Stomach (tissue), 9 donors: ENCODE measurements around the gene PHLDA1. TPM values are rescaled to one million over a fixed set of nuclear protein-coding genes. Genes with fewer than 3 reads are reported as not detected.
A peak's percentile ranks its signal among the peaks of the same experiment; 100 is the strongest.

Experiments used
- DNase-seq, 2 donors: peaks; one replicate each; pipeline versions ENCODE4 v3.0.0 to v3.0.0-alpha.2; 2013 to 2019
- H3K27ac ChIP-seq, 5 donors: fragments of 200-600 bp in 4 of 5; sonication (generic) in 4 of 5; one replicate each; pipeline ENCODE4 v1.5.1; 2013 to 2019; ENCODE audit warnings: mild to moderate bottlenecking in 1 of 5, moderate library complexity in 1 of 5
- H3K27me3 ChIP-seq, 3 donors: fragments of 200-600 bp; sonication (generic); one replicate each; pipeline ENCODE4 v1.5.1; 2017 to 2019; ENCODE audit warnings: mixed run types in 1 of 3
- H3K36me3 ChIP-seq, 4 donors: fragments of 200-600 bp; sonication (generic); 1 replicate in 3 of 4; 2 replicates in 1 of 4; pipeline ENCODE4 v1.5.1; 2016 to 2019
- H3K4me1 ChIP-seq, 4 donors: fragments of 200-600 bp; sonication (generic); one replicate each; pipeline ENCODE4 v1.5.1; 2016 to 2019
- H3K4me3 ChIP-seq, 4 donors: fragments of 200-600 bp; sonication (generic) in 3 of 4; one replicate each; pipeline ENCODE4 v1.5.1; 2016 to 2019; ENCODE audit warnings: mild to moderate bottlenecking in 1 of 4
- H3K9me3 ChIP-seq, 4 donors: fragments of 200-600 bp; sonication (generic); one replicate each; pipeline ENCODE4 v1.5.1; 2016 to 2019
- EP300 ChIP-seq: sonication (generic); formaldehyde crosslinking; IDR thresholded peaks from one replicate; pipeline ENCODE4 v1.6.1; 2017; ENCODE audit warnings: antibody characterized with exemption
- POLR2A ChIP-seq, 4 donors: fragments of 450-650 bp; IDR thresholded peaks; one replicate each; pipeline ENCODE4 v1.6.1; 2016; ENCODE audit warnings: antibody characterized with exemption in 4 of 4, control low read depth in 2 of 4, mild to moderate bottlenecking in 1 of 4, moderate library complexity in 1 of 4
- POLR2AphosphoS5 ChIP-seq, 3 donors: sonication (generic); formaldehyde crosslinking; IDR thresholded peaks; one replicate each; pipeline ENCODE4 v1.6.1; 2016; ENCODE audit warnings: antibody characterized with exemption in 3 of 3
- WGBS, 5 donors: extraction: QIAGEN DNeasy Blood & Tissue Kit in 3 of 5; methylation state at CpG; one replicate each; pipeline versions ENCODE4 v1.1.5 to v1.1.7; 2013 to 2018; 5-methylcytosine and 5-hydroxymethylcytosine counted together
- intact Hi-C: fragments of 100-400 bp; cut with DNase I; formaldehyde crosslinking; loops from one replicate; pipeline ENCODE4 v1.15.1; 2023; ENCODE audit warnings: low total_unique reads
- polyA plus RNA-seq, 3 donors: library from polyadenylated mRNA; stranded (reverse); fragments of 200-250 nt; gene quantifications; one replicate each; pipeline ENCODE4 v1.2.3, GENCODE V29; 2013
- total RNA-seq, 5 donors: library from RNA; depleted of rRNA; stranded (reverse); fragments of >200 nt; gene quantifications; one replicate each; pipeline versions ENCODE4 v1.1.0 to v1.2.3, GENCODE V29; 2014 to 2016
- TF ChIP-seq, protein P1 (sequence below), 7 experiments: fragments of 450-650 bp in 4 of 7; fragments of 200-600 bp in 3 of 7; sonication (generic) in 3 of 7; IDR thresholded peaks; one replicate each; pipeline ENCODE4 v1.5.1; 2016 to 2019; ENCODE audit warnings: antibody characterized with exemption in 7 of 7, control low read depth in 2 of 7, mild to moderate bottlenecking in 1 of 7
- donor health status: healthy with polysubstance abuse.
- donor health status: Bipolar disorder and iron deficiency.
- donor health status: healthy.

PHLDA1 gene
- total and polyA plus RNA-seq, 8 donors, result 4.9 to 62.4 (median 16.5) TPM

DNA sequence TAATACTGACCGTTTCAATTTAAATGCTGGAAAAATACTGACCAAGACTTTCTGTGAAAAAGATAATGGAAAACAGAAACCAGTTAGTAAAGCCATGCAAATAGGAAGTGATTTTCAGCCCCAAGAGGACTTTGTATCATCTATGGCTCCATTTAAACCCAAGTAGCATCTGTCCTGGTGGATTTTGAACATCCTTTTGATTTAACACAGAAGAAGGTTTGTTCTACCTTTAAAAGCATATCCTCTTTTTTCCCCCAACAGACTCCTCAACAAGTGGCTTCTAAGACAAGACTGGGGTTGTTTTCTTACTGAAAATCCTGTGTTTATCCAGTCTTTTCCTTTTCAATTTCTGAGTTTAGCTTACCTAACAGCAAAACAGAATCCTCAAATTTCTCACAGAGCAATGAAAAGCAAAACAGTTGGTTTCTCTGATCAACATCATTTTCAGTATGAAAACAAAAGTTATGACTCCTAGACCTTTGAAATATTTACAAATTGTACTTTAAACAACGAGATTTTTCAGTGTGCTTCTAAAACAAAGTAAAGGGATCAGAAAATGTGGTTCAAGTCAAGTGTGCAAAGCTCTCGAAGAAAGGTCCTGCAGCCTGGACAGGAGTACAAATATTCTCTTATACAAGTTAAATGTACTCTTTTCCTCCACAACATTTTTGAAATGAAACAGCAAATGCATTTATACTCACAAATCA lies 2.9 kb downstream of the PHLDA1 start:
- 33 to 47% (median 43%) methylated on average over 3 of the region's 3 CpGs for WGBS, 5 donors
- H3K4me1 ChIP-seq, result peaks cover 0 to 53% (median 24%) of the 10 kb centered on the region in 4 donors
- H3K9me3 ChIP-seq, result no peaks in the 10 kb centered on the region
- peak overlapping the region in 4 of 5 donors; percentile 90 to 98 (median 96) for H3K27ac ChIP-seq
- H3K4me3 ChIP-seq, result peak overlapping the region; percentile 69 to 83 (median 79)
- H3K36me3 ChIP-seq, result no peaks in the 10 kb centered on the region
- intact Hi-C loops, result no loop called here
- no peak for DNase-seq
- TF ChIP-seq EP300, result no peak
- no peak for TF ChIP-seq POLR2A (IDR thresholded peaks at IDR 0.05)
- TF ChIP-seq, protein P1, sequence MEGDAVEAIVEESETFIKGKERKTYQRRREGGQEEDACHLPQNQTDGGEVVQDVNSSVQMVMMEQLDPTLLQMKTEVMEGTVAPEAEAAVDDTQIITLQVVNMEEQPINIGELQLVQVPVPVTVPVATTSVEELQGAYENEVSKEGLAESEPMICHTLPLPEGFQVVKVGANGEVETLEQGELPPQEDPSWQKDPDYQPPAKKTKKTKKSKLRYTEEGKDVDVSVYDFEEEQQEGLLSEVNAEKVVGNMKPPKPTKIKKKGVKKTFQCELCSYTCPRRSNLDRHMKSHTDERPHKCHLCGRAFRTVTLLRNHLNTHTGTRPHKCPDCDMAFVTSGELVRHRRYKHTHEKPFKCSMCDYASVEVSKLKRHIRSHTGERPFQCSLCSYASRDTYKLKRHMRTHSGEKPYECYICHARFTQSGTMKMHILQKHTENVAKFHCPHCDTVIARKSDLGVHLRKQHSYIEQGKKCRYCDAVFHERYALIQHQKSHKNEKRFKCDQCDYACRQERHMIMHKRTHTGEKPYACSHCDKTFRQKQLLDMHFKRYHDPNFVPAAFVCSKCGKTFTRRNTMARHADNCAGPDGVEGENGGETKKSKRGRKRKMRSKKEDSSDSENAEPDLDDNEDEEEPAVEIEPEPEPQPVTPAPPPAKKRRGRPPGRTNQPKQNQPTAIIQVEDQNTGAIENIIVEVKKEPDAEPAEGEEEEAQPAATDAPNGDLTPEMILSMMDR (IDR thresholded peaks at IDR 0.05), result no peak
- TF ChIP-seq POLR2AphosphoS5 (IDR thresholded peaks at IDR 0.05), result no peak
- no peaks in the 10 kb centered on the region for H3K27me3 ChIP-seq

DNA sequence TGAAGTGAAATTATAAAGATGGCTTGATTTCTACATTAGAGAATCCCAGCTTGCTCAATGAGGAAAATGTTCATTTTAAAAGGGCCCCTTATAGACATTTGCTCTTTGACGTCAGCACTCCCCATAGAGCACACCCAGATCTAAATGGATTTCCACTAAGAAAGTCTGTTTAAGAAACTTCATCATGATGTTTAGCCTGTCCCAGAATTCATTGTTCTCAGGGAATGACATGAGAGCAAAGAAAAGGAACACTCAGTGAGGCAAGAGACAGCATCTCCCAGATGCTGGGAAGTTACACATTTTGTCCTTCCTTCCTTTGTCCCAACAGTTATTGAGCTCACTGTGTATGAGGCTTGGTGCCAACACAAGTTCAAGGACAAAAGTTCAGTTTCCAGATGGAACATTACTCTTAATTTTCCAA lies 4.9 kb downstream of the PHLDA1 start:
- peak in 1 of 2 donors; percentile 52 for DNase-seq
- no peaks in the 10 kb centered on the region for H3K27me3 ChIP-seq
- TF ChIP-seq POLR2A (IDR thresholded peaks at IDR 0.05) (no peak), POLR2AphosphoS5 (IDR thresholded peaks at IDR 0.05) (peak in 1 of 3 donors; percentile 87), EP300 (peak; percentile 26)
- H3K27ac ChIP-seq, result peak overlapping the region in 4 of 5 donors; percentile 19 to 97 (median 30)
- intact Hi-C loops, result no loop called here
- no peaks in the 10 kb centered on the region for H3K36me3 ChIP-seq
- WGBS, 5 donors, result 50 to 84% (median 57%) methylated on average over 1 of the region's 1 CpG
- no peak overlapping the region for H3K4me3 ChIP-seq
- no peaks in the 10 kb centered on the region for H3K9me3 ChIP-seq
- peaks cover 0 to 36% (median 13%) of the 10 kb centered on the region in 4 donors for H3K4me1 ChIP-seq

DNA sequence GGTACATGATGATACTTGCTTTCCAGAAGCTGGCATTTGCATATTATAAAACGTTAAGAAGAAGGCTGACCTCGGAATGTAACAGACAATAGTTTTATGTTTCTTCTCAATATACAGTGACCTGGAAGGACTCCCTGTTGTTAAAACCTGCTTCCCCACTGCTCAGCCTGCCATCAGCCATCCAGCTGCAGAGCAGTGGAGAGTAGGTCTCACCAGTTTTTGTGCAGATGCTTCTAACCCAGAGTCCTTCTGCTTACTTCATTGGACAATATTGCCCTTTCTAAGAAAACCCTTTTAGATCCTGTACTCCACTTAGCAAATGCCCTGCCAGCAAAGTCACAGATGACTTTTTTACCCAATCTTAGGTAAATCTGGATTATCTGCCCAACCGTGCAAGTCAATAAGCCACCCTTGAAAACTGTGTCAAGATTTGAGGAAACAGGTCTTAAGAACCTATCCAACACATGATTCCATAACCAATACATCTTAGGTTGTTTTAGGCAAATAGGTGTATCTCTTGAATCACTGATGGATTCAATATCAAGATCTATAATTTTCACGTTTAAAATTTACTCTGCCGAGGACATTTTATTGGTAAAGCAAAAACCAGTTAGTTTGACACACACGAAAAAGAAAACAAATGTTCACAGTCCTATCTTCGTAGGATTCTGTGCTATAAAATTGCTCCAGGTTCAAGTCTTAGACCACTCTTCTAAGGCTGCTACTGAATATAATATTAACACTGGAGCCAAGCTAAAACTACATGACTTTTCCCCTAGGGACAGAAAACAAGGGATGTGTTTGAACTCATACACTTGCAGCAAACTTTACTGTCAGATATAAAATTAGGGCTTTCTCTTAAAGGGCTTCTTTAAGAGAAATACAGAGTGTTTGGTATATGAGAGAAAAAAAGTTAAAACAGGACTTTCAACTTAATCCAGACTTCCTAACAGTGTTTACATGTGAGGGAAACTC lies 5.7 kb downstream of the PHLDA1 start:
- no peak for DNase-seq
- Histone ChIP-seq H3K27me3 (no peaks in the 10 kb centered on the region), H3K4me1 (peaks cover 2 to 43% (median 12%) of the 10 kb centered on the region in 4 donors), H3K4me3 (no peak overlapping the region), H3K9me3 (no peaks in the 10 kb centered on the region), H3K27ac (peak overlapping the region in 4 of 5 donors; percentile 13 to 97 (median 25)), H3K36me3 (no peaks in the 10 kb centered on the region)
- WGBS, 5 donors, result 45 to 75% (median 63%) methylated on average over 7 of the region's 7 CpGs
- no peak for TF ChIP-seq POLR2A (IDR thresholded peaks at IDR 0.05)
- peak in 1 of 3 donors; percentile 45 for TF ChIP-seq POLR2AphosphoS5 (IDR thresholded peaks at IDR 0.05)
- intact Hi-C loops, result no loop called here

DNA sequence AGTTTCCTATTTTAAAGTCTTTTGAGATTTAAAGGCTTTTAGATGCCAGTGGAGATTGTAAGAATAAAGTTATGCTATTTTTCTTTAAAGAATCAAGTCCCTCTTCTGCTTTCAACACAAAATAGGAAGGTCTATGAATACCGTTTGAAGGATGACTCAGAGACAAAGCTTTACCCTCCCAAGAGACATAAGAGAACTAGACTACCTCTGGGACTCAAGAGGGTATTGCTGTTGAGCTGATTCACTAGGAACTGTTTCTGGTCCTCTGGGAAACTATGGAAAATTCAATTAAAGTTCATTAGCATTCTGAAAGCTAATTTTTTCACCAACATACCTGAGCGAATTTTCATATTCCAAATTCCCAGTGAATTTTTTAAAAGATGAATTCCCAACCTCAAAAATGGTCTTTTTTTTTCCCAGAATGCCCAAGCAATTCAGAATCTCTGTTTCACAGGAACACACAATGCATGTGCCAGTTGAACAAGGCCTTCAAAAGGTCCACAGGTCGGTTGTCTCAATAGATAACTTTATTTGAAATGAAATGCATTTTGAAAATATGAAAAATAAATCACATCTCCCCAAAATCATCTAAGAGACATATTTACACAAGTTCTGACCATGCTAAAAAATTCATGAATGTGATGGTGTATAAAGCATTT lies 6.5 kb downstream of the PHLDA1 start:
- H3K27ac ChIP-seq, result peak overlapping the region in 2 of 5 donors; percentile 31 to 97
- H3K4me1 ChIP-seq, result peaks cover 0 to 48% (median 9%) of the 10 kb centered on the region in 4 donors
- WGBS, 5 donors, result 67 to 76% (median 71%) methylated on average over 3 of the region's 3 CpGs
- intact Hi-C loops, result no loop called here
- H3K4me3 ChIP-seq, result no peak overlapping the region
- no peak for DNase-seq
- H3K9me3 ChIP-seq, result no peaks in the 10 kb centered on the region
- H3K36me3 ChIP-seq, result no peaks in the 10 kb centered on the region
- no peaks in the 10 kb centered on the region for H3K27me3 ChIP-seq
- TF ChIP-seq POLR2A (IDR thresholded peaks at IDR 0.05), result no peak
- TF ChIP-seq, protein P1 (IDR thresholded peaks at IDR 0.05), result no peak
- TF ChIP-seq POLR2AphosphoS5 (IDR thresholded peaks at IDR 0.05), result no peak
- TF ChIP-seq EP300, result no peak
